IPS DF 4.7 (cell line): ENCODE measurements around the gene STPG2.
"Not testable (repeated sequence)": the region's sequence is repeated elsewhere in the genome, so short reads cannot be mapped to it uniquely, and the experiment has no call there.

Experiments
- DNase-seq: peaks from one replicate; pipeline ENCODE4 v3.0.0-alpha.2; 2013; ENCODE audit warnings: low spot score; ENCODE audit errors: extremely low read depth

STPG2 gene

DNA sequence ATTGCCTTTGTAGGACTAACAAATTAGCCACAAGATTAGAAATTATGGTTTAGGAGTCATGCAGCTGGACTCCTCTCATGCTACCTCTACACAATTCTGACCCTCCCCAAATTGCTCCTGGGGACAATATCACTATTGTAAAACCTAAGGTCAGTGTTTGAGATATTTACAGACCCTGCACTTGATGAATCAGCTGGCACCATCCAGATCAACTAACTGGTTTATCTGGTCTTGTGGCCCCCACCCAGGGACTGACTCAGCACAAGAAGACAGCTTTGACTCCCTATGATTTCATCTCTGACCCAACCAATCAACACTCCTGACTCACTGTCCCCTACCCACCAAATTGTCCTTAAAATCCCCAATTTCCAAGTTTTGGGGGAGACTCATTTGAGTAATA lies 192.4 kb downstream of the STPG2 start:
- DNase-seq, result no peak

DNA sequence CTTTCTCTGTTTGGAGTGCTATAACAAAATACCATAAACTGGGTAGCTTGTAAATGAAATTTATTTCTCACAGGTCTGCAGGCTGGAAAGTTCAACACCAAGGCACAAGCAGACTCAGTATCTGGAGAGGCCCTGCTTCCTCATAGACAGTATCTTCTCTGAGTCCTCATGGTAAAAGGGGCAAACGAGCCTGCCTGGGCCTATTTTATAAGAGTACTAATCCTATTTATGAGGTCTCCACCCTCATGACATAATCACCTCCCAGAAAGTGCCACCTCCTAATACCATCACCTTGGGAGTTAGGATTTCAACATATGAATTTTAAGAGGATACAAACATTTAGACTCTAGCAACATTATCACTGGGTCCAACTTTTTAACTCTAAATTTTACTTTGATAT lies 200.3 kb downstream of the STPG2 start:
- DNase-seq, result no peak

DNA sequence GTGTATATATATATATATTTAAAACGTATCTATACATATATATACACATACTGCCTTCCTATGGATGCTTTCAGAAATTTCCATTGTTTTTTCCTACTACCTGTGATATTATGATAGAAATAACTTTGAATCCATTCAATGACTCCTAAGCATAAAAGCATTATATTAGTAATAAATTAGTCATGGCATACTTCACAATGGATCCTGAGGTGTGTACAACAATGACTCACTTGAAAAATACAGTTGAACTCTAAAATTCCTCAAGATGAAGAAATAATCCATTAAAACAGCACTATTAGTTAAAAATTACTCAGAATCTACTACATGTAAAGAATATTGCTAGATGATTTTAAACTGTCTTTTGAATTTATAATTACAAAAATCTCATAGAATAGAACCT lies 201.1 kb downstream of the STPG2 start:
- DNase-seq, result no peak

DNA sequence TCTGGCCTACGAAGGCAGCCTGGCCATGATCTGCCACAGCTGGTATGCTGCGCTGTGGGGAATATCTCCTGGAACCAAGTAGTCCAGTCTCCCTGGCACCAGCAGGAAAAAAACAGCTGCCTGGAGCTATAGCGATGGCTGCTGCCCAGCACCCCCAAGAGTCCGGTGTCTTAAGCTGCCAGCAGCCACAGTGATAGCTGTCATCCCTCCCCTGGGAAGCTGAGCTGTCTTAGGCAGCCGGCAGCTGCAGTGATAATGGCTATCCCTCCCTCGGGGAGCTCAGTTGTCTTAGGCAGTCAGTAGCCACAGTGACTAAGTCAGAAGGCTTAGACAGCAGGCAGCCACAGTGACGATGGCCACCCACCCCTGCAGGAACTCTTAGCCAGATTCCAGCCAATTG lies 205.1 kb downstream of the STPG2 start:
- no peak for DNase-seq

DNA sequence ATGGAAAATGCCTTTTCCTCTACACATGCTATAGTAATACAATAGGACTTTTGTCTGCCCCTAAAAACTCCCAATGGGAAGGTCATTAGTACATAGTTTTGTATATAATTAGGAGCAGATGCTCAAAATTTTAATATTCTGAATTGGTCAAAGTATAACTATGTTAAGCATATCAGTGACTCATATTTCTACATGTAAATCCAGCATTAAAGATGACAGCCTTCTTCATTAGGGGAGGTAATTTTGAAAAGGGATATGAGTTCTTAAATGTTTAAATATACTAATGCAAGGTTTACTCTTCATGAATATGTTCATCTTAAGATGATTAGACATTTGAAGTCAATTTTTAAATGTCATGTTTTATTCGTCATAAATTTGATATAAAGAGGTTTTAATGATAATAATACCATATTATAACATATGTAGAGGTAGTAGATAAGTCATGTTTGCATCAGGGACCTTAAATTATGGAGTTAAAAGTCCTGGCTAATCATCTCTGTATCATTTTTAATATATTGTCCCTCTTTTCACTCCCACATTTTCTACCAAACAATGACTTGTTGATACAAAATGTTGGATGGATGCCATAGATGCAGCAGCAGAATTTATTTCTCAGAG lies 218.8 kb downstream of the STPG2 start:
- DNase-seq, result no peak

DNA sequence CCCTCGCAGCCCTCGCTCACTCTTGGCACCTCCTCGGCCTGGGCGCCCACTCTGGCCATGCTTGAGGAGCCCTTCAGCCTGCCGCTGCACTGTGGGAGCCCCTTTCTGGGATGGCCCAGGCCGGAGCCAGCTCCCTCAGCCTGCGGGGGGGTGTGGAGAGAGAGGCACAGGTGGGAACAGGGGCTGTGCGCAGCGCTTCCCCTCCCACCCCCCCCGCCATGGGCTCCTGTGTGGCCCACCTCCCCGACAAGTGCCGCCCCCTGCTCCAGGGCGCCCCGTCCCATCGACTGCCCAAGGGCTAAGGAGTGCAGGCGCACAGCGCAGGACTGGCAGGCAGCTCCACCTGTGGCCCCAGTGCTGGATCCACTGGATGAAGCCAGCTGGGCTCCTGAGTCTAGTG lies 220.2 kb downstream of the STPG2 start:
- no peak for DNase-seq

DNA sequence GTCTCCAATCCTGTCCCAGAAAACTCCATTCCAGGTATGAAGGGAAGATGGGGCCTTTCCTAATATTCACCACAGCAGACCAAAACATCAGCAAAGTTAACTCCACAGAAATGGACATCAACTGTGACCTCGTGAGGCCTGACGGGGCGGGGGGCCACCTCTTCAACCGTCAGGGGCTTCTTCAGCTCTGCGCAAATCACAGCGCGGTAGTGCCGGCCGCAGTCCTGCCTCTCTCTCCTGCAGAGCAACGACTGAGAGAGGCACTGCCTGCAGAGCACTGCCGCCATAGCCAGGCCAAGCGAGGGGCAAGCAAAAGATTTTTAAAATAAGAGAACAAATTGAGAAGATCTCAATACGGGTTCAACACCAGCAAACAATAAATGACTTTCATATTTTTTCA lies 226.2 kb downstream of the STPG2 start:
- no peak for DNase-seq

DNA sequence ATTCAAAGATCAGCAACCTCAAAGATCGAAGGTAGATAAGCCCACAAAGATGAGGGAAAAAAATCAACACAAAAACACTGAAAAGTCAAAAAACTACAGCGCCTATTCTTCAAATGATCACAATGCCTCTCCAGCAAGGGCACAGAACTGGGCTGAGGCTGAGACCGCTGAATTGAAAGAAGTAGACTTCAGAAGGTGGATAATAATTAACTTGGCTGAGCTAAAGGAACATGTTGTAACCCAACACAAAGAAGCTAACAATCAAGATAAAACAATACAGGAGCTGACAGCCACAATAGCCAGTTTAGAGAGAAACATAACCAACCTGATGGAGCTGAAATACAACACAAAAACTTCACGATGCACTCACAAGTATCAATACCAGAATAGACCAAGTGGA lies 231.1 kb downstream of the STPG2 start:
- DNase-seq, result no peak

DNA sequence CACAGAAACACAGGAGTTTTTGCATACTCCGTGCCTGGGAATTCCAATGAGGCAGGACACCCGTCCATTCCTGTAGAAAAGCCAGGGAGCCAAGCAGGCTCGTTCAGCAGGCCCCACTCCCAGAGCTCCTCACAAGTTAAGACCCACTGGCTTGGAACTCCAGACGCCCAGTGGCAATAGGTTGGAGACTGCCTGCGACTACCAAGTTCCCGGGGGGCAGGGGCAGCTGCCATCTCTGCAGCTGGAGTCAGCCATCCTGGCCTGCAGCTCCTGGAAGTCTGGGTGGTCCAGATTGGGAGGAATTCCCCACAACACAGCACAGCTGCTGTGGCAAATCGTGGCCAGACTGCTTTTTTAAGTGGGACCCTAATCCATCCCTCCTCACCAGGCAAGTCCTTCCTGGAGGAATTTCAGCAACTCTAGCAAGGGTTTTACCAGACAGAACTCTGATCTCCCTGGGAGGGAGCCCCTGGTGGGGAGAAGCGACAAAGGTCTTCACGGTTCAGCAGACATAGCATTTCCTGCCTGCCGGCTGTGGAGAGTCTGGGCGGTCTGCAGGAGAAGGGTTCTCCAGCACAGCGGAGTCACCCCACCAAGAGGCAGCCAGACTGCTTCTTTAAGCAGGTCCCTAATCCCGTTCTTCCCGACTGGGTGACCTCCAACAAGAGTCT lies 231.9 kb downstream of the STPG2 start:
- DNase-seq, result peak; percentile 30

DNA sequence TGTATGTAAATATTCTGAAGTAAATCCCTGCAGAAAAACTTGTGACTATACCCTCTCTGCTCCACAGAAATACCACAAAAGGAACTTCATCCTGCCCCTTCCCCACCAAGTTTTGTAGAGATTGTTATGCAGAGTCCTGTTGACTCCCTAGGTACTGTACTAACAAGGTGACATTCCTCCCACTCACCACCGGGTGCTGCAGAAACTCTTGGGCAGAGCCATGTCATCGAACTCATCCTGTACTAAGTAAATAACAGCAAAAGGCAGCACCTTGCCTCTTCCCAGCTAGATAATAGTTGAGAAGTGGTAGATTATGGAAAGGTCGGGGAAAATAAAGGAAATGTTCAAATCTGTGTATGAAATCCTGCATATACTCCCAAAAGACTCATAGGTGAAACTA lies 233.3 kb downstream of the STPG2 start:
- peak; percentile 36 for DNase-seq

DNA sequence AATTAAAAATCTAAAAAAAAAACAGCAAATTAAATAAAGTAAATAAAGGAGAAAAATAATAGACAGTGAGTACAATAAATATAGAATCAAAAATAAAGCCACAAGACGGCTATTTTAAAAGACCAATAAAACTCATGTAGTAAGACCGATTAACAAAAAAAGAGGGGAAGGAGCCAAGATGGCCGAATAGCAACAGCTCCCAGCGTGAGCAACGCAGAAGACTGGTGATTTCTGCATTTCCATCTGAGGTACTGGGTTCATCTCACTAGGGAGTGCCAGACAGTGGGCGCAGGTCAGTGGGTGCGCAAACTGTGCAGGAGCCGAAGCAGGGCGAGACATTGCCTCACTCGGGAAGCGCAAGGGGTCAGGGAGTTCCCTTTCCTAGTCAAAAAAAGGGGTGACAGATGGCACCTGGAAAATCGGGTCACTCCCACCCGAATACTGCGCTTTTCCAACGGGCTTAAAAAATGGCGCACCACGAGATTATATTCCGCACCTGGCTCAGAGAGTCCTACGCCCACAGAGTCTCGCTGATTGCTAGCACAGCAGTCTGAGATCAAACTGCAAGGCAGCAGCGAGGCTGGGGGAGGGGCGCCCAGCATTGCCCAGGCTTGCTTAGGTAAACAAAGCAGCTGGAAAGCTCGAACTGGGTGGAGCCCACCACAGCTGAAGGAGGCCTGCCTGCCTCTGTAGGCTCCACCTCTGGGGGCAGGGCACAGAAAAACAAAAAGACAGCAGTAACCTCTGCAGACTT lies 239.7 kb downstream of the STPG2 start:
- DNase-seq, result not testable (repeated sequence)

DNA sequence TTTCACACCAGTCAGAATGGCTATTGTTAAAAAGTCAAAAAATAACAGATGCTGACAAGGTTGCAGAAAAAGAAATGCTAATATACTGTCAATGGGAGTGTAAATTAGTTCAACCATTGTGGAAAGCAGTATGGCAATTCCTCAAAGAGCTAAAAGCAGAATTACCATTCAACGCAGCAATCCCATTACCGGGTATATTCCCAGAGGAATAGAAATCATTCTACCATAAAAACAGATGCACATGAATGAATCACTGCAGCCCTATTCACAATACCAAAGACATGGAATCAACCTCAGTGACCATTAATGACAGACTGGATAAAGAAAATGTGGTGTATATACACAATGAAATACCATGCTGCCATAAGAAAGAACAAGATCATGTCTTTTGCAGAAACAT lies 243.0 kb downstream of the STPG2 start:
- DNase-seq, result no peak

DNA sequence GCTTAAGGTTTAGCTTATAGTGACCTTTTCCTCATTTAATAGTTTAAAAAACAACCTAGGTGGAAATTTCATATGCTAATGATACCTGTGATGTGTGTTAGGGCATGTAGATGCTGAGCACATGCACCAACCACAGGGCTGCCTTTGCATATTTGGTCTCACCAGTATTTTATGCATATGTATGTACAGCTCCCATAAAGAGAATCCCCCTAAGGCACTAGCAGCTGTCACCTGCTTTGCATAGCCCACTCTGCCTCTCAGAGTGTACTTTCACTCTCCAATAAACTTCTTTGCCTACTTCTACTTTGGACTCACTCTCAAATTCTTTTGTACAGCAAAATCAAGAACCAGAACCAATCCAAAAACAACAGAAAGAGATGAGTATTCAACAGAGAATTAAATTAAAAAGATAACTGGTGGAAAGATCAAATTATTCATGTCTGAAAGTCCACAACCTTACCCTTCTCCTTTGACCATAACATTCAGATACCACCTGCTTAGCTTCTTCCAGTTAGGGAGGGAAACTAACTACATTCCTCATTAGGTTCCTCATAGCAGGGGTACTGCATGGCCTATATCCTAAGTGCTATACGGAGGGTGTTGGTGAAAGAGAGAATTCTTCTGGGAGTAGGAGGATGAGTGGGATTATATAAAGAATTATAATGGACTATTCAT lies 250.5 kb downstream of the STPG2 start:
- no peak for DNase-seq

DNA sequence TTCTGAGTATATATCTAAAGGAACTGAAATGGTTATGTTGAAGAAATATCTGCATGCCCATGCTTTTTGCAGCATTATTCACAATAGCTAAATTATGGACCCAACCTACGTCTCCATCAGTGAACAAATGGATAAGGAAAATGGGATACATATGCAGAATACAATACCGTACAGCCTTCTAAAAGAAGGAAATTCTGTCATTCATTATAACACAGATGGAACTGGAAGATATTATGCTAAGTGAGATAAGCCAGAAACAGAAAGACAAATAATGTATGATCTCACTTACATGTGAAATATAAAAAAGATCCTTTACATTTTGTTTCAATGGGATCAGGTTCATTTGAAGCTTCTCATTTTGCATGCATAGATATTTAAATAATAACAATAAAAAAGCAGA lies 263.3 kb downstream of the STPG2 start:
- DNase-seq, result no peak

DNA sequence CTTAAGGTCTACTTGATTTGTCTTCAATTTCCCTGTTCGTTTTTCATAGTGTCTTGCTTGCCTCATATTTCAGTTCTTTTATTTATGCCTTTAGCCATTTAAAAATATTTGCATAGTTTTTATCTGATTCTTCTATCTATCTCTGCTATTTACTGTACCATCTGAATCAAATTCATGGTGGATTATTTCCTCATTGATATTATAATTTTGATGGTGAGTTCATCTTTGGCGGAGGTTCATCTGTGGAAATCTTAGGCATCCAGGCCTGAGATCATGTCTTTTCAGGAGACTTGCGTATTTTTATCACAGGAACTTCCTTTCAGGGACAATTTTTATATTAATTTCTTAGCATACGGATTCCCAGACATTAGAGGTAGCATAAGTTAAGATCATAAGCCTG lies 275.2 kb downstream of the STPG2 start:
- DNase-seq, result no peak

DNA sequence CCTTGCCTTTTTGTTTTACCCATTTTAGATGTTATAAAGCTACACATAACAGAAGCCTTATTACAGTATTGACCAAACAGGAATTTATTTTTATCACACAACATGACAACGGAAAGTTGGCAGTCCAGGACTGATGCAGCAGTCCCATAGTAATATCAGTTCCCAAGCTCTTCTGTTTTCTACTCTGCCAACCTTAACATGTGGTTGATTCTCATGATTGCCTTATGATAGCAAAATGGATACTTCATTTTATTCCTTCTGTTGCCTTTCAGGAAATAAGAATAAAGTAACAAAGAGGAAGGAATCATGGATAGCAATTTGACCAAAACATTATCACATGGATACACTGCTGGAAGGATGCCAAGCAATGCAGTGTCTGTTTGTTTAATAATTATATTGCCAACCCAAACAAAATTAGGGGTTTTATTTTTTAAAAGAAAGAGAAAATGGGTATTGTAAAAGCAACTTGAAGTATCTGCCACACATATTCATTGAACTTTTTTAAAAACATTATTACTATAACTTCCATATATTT lies 275.7 kb downstream of the STPG2 start:
- DNase-seq, result no peak

DNA sequence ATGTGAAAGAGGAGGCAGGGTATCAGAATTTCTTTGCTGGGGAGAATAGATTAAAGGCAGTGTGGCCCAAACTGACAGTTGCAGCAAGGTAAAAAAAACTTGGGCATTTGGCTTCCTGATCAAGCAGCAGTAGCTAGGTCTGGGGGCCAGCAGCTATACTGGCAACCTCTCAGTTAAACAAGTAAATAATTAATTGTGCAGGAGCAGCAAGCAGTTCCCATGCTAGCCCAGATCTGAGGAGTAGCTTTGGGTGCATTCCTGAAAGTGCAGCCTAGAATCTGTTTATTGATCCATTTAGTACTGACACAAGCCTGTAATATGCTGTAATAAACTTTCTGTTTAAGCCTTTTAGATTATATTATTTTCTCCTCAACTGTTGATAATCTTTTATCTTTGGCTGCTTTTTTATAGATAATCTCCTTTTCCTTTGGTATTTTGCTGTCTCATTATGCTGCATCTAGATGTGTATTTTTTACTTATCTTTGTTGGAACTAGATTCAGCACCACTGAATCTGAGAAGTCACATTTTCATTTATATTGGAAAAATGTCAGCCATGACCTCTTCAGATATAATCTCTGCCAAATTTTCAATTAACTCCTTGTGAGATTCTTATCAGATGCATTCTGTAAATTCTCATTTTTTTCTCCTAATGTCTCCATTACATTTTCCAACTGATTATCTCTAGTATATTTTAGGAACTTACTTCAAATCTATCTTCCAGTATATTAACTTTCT lies 276.3 kb downstream of the STPG2 start:
- no peak for DNase-seq

DNA sequence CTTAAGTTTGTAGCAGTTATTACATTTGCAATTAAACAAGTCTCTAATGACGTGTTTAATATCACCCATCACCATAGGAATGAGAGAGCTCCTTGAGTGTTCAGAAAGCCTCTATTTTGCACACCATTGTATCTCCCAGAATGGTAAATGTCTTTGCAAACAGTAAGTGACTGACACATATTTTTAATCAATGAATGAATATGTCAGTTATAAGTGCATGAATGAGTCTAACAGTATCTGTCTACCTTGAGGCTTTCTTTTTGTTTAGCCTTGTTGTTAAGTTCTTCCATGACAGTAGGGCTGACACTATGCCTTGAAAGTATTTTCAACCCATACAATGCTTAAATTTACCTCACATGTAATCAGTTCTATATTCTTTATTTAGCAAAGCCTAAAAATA lies 292.2 kb downstream of the STPG2 start:
- no peak for DNase-seq

DNA sequence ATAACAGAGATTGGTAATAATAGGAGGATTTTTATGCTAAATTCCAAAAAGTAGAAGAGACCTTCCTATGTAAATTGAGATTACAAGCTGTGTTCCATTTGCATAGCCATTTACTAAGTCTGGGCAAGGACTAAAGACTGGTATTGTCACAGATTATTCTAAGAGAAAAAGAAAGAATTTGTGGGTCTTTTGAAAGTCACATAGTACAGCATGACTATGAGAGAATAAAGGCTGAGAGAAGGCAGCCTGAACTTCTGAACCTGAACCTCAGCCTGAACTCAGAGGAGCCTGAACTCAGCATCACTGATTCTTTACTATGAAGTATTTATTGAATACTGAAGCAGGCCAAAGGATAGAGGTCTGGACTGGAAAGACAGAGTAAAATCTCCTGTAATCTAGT lies 297.5 kb downstream of the STPG2 start:
- peak; percentile 9 for DNase-seq

DNA sequence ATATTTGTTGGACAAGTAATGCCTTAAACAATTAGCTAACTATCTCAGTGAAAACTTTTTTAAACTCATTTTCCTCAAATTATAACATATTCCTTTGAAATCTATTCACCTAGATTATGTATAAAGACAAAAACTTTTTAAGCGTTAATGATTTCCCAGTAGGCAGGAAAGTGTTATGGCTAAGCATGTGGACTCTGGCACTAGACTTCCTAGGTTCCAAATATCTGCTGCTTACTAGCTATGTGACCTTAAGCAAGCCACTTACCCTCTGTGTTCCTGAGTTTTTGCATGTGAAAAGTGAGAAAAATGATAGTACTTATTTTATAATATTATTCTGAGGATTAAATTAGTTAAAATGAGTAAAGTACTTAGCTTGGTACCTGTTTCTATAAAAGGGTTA lies 301.8 kb downstream of the STPG2 start:
- DNase-seq, result no peak

DNA sequence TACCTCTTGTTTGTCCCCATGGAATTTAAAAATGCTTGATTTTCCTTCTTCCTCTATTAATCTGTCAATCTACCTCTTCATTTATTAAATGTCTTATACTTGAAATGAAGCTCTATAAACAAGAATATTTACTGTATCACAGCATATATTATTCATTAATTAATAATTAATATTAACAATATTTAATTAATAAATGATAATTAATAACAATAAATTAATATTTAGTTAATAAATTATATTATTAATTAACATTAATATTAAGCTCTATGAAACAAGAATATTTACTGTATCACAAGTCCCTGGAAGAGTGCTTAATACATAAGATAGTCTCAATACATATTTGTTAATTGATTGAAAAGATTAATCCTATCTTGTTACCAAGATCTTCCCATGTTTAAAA lies 306.6 kb downstream of the STPG2 start:
- no peak for DNase-seq
